Myocyte (in vitro differentiated cells): ENCODE measurements around the gene ANGPTL2. TPM values are rescaled to one million over a fixed set of nuclear protein-coding genes. Genes with fewer than 3 reads are reported as not detected.
"Not testable (repeated sequence)": the region's sequence is repeated elsewhere in the genome, so short reads cannot be mapped to it uniquely, and the experiment has no call there.

Experiments used
- DNase-seq: peaks from one replicate; pipeline ENCODE4 v3.0.0-alpha.2; 2012; ENCODE audit warnings: low read depth
- polyA plus RNA-seq: library from polyadenylated mRNA; unstranded; fragments of >200 nt; gene quantifications from one replicate; pipeline ENCODE4 v1.2.1, GENCODE V29; 2012; ENCODE audit warnings: missing spikeins
- total RNA-seq: library from RNA; depleted of rRNA; stranded (reverse); fragments of >200 nt; gene quantifications from 2 replicates; pipeline ENCODE4 v1.2.3, GENCODE V29; 2014

ANGPTL2 gene
- 68.3 and 80.6 TPM in 2 replicates for total RNA-seq
- polyA plus RNA-seq: 60.8 TPM

GRCh38 chr9:127122176-127123063 lies at the start of gene ANGPTL2:
ANGPTL2 (minus strand) TSS chr9:127122635; CDS start chr9:127108731, 13,904 bp downstream.
- peak; percentile 97 for DNase-seq

- not testable (repeated sequence) for DNase-seq
These were observed 48.9 kb upstream of the ANGPTL2 start for GRCh38 chr9:127171348-127171747.

GRCh38 chr9:127170652-127171051 lies 48.2 kb upstream of the ANGPTL2 start:
- DNase-seq: no peak

GRCh38 chr9:127170103-127170502 lies 47.7 kb upstream of the ANGPTL2 start:
- no peak for DNase-seq

GRCh38 chr9:127169575-127169883 lies 47.1 kb upstream of the ANGPTL2 start:
- DNase-seq: no peak

GRCh38 chr9:127168756-127169574 lies 46.5 kb upstream of the ANGPTL2 start:
- DNase-seq: no peak

- no peak for DNase-seq
These were observed 45.3 kb upstream of the ANGPTL2 start for GRCh38 chr9:127167560-127168326.

GRCh38 chr9:127166651-127167524 lies 44.5 kb upstream of the ANGPTL2 start:
- peak; percentile 34 for DNase-seq

GRCh38 chr9:127166111-127166510 lies 43.7 kb upstream of the ANGPTL2 start:
- no peak for DNase-seq

- DNase-seq: no peak
These were observed 42.7 kb upstream of the ANGPTL2 start for GRCh38 chr9:127165116-127165515.

GRCh38 chr9:127163409-127163808 lies 41.0 kb upstream of the ANGPTL2 start:
- peak; percentile 63 for DNase-seq

GRCh38 chr9:127162864-127163365 lies 40.5 kb upstream of the ANGPTL2 start:
- no peak for DNase-seq

GRCh38 chr9:127162046-127162863 lies 39.8 kb upstream of the ANGPTL2 start:
- DNase-seq: no peak

- DNase-seq: peak; percentile 92
These were observed 38.7 kb upstream of the ANGPTL2 start for GRCh38 chr9:127161081-127161624.

- DNase-seq: peak; percentile 71
These were observed 37.6 kb upstream of the ANGPTL2 start for GRCh38 chr9:127159949-127160610.

GRCh38 chr9:127159325-127159801 lies 36.9 kb upstream of the ANGPTL2 start:
- DNase-seq: peak; percentile 95

GRCh38 chr9:127158786-127159324 lies 36.4 kb upstream of the ANGPTL2 start:
- no peak for DNase-seq
